Gastrocnemius medialis (tissue), 4 donors: ENCODE results near the gene PRCD. TPM values are rescaled to one million over a fixed set of nuclear protein-coding genes. Genes with fewer than 3 reads are reported as not detected.

ENCODE experiments used
- ATAC-seq, 2 donors: fragments of 150-250 bp; one replicate each; pipeline ENCODE4 v1.9.1; 2016
- DNase-seq, 2 donors: peaks; one replicate each; pipeline ENCODE4 v3.0.0-alpha.2; 2019
- H3K27ac ChIP-seq, 4 donors: fragments of 200-600 bp; sonication (generic); 1 replicate in 1 of 4; 2 replicates in 3 of 4; pipeline ENCODE4 v1.5.1; 2016 to 2018; ENCODE audit warnings: mild to moderate bottlenecking in 2 of 4, moderate library complexity in 1 of 4
- H3K27me3 ChIP-seq, 3 donors: fragments of 200-600 bp; sonication (generic) in 2 of 3; 1 replicate in 1 of 3; 2 replicates in 2 of 3; pipeline versions ENCODE4 v1.5.1 to v1.6.0; 2016 to 2019; ENCODE audit warnings: mild to moderate bottlenecking in 1 of 3, moderate library complexity in 1 of 3
- H3K36me3 ChIP-seq, 2 donors: fragments of 200-600 bp; sonication (generic) in 1 of 2; one replicate each; pipeline ENCODE4 v1.5.1; 2017 to 2018
- H3K4me1 ChIP-seq, 2 donors: fragments of 200-600 bp; sonication (generic) in 1 of 2; one replicate each; pipeline ENCODE4 v1.5.1; 2016 to 2017; ENCODE audit warnings: mild to moderate bottlenecking in 2 of 2
- H3K4me3 ChIP-seq, 4 donors: fragments of 200-600 bp; sonication (generic) in 3 of 4; 1 replicate in 1 of 4; 2 replicates in 3 of 4; pipeline ENCODE4 v1.5.1; 2016 to 2019; ENCODE audit warnings: mild to moderate bottlenecking in 2 of 4
- H3K9me3 ChIP-seq, 3 donors: fragments of 200-600 bp; sonication (generic) in 2 of 3; 1 replicate in 1 of 3; 2 replicates in 2 of 3; pipeline ENCODE4 v1.5.1; 2016 to 2019
- CTCF ChIP-seq, 5 experiments: fragments of 450-650 bp in 3 of 5; fragments of 200-600 bp in 2 of 5; sonication (generic) in 2 of 5; IDR thresholded peaks in 4 of 5; conservative IDR thresholded peaks in 1 of 5; 1 replicate in 4 of 5; 2 replicates in 1 of 5; pipeline ENCODE4 v1.5.1; 2016 to 2019; ENCODE audit warnings: antibody characterized with exemption in 5 of 5, mild to moderate bottlenecking in 3 of 5, moderate library complexity in 3 of 5
- POLR2A ChIP-seq, 2 donors: fragments of 450-650 bp; IDR thresholded peaks; one replicate each; pipeline ENCODE4 v1.6.1; 2017; ENCODE audit warnings: antibody characterized with exemption in 2 of 2, mild to moderate bottlenecking in 2 of 2, moderate library complexity in 2 of 2
- in situ Hi-C, 4 donors: fragments of 200-750 bp; cut with MboI; loops; one replicate each; pipeline versions ENCODE4 v1.15.0 to v1.8.0; 2017; ENCODE audit warnings: low sequenced_read_pairs in 4 of 4
- intact Hi-C: fragments of 100-400 bp; cut with DNase I; formaldehyde crosslinking; loops from one replicate; pipeline ENCODE4 v1.15.1; 2023; ENCODE audit warnings: low total_unique reads
- total RNA-seq, 4 donors: library from RNA; depleted of rRNA; stranded (reverse); fragments of >200 nt; gene quantifications; one replicate each; pipeline versions ENCODE4 v1.1.0 to v1.2.3, GENCODE V29; 2016

Gene PRCD
- total RNA-seq, 4 donors from 2014 or later: 0.33 to 3.7 (median 1.1) TPM; not detected in 1

GRCh38 chr17:76570457-76570856 lies 30.6 kb downstream of the PRCD start:
- TF ChIP-seq CTCF (IDR thresholded peaks at IDR 0.05 in 4 of 5, conservative IDR thresholded peaks at IDR 0.05 in 1 of 5): no peak
- TF ChIP-seq POLR2A (IDR thresholded peaks at IDR 0.05): no peak
- no peak overlapping the region for H3K4me3 ChIP-seq
- peaks cover 24 to 29% of the 10 kb centered on the region in 2 donors for H3K4me1 ChIP-seq
- intact Hi-C loops (no loop called here), in situ Hi-C loops (loop anchor here in 1 of 4 donors (25.0 kb wide), 1 partner anchor 142 kb away; the partner anchor contains the start of gene MXRA7)
- peaks cover 0 to 11% of the 10 kb centered on the region in 2 donors for H3K36me3 ChIP-seq
- no peak for DNase-seq
- H3K27me3 ChIP-seq: no peaks in the 10 kb centered on the region
- no peaks in the 10 kb centered on the region for H3K9me3 ChIP-seq
- ATAC-seq: no peak
- H3K27ac ChIP-seq: peak overlapping the region; percentile 67 to 81 (median 73)

GRCh38 chr17:76570877-76571471 lies 31.1 kb downstream of the PRCD start:
- in situ Hi-C loops (loop anchor here in 1 of 4 donors (25.0 kb wide), 1 partner anchor 141 kb away; the partner anchor contains the start of gene MXRA7), intact Hi-C loops (no loop called here)
- Histone ChIP-seq H3K27me3 (no peaks in the 10 kb centered on the region), H3K9me3 (no peaks in the 10 kb centered on the region), H3K36me3 (peaks cover 0 to 6% of the 10 kb centered on the region in 2 donors), H3K4me3 (no peak overlapping the region), H3K4me1 (peaks cover 24 to 29% of the 10 kb centered on the region in 2 donors), H3K27ac (peak overlapping the region in 1 of 4 donors; percentile 69)
- DNase-seq (no peak), ATAC-seq (no peak)
- TF ChIP-seq POLR2A (IDR thresholded peaks at IDR 0.05) (no peak), CTCF (IDR thresholded peaks at IDR 0.05 in 4 of 5, conservative IDR thresholded peaks at IDR 0.05 in 1 of 5) (no peak)

GRCh38 chr17:76572201-76572910 lies 32.5 kb downstream of the PRCD start:
- H3K4me1 ChIP-seq: peaks cover 16 to 20% of the 10 kb centered on the region in 2 donors
- H3K9me3 ChIP-seq: no peaks in the 10 kb centered on the region
- ATAC-seq: no peak
- intact Hi-C loops: no loop called here
- H3K27me3 ChIP-seq: no peaks in the 10 kb centered on the region
- no peak overlapping the region for H3K27ac ChIP-seq
- H3K4me3 ChIP-seq: no peak overlapping the region
- no peaks in the 10 kb centered on the region for H3K36me3 ChIP-seq
- TF ChIP-seq CTCF (IDR thresholded peaks at IDR 0.05 in 4 of 5, conservative IDR thresholded peaks at IDR 0.05 in 1 of 5) (no peak), POLR2A (IDR thresholded peaks at IDR 0.05) (no peak)
- in situ Hi-C loops: loop anchor here in 1 of 4 donors (25.0 kb wide), 1 partner anchor 140 kb away; the partner anchor contains the start of gene MXRA7
- DNase-seq: no peak

- intact Hi-C loops: no loop called here
- ATAC-seq: no peak
These were observed 33.3 kb downstream of the PRCD start for GRCh38 chr17:76573096-76573495.

More at GRCh38 chr17:76573096-76573495, 33.3 kb downstream of the PRCD start:
- no peak overlapping the region for H3K4me3 ChIP-seq
- TF ChIP-seq CTCF (IDR thresholded peaks at IDR 0.05 in 4 of 5, conservative IDR thresholded peaks at IDR 0.05 in 1 of 5): no peak
- no peak for TF ChIP-seq POLR2A (IDR thresholded peaks at IDR 0.05)
- in situ Hi-C loops: loop anchor here in 1 of 4 donors (25.0 kb wide), 1 partner anchor 139 kb away; the partner anchor contains the start of gene MXRA7
- H3K9me3 ChIP-seq: no peaks in the 10 kb centered on the region
- DNase-seq: no peak
- H3K36me3 ChIP-seq: no peaks in the 10 kb centered on the region
- no peak overlapping the region for H3K27ac ChIP-seq
- H3K4me1 ChIP-seq: peaks cover 13% of the 10 kb centered on the region in 2 donors
- H3K27me3 ChIP-seq: no peaks in the 10 kb centered on the region
